PC-9 (cell line): ENCODE data around the gene CFAP46. TPM values are rescaled to one million over a fixed set of nuclear protein-coding genes. Genes with fewer than 3 reads are reported as not detected.

Experiments
- BruUV-seq: library from RNA; stranded (reverse); fragments of 400-500 nt; replicated peaks from 2 replicates; lab custom pipeline; 2021; lab: Mats Ljungman, UMichigan
- CTCF ChIA-PET: fragments of 300-600 bp; sonication (Branson Sonifier 250); formaldehyde crosslinking; loops from one replicate; lab custom pipeline; 2022; ENCODE audit warnings: antibody characterized with exemption; lab: Charles Lee
- POLR2A ChIA-PET: fragments of 300-600 bp; sonication (Branson Sonifier 250); formaldehyde crosslinking; loops from one replicate; lab custom pipeline; 2022; ENCODE audit warnings: antibody characterized with exemption; ENCODE audit not compliant: unreplicated experiment; lab: Charles Lee
- DNase-seq, 2 experiments: peaks; one replicate each; pipeline versions ENCODE4 v3.0.0 to v3.0.0-alpha.2; 2015 to 2022; ENCODE audit warnings: mixed read lengths in 1 of 2
- H2AFZ ChIP-seq: fragments of 200-600 bp; sonication (generic); 2 replicates; pipeline ENCODE4 v1.8.1; 2017; ENCODE audit warnings: antibody characterized with exemption
- H3F3A ChIP-seq: fragments of 200-600 bp; sonication (generic); 2 replicates; pipeline ENCODE4 v1.8.1; 2017; ENCODE audit warnings: antibody characterized with exemption, mild to moderate bottlenecking, low read depth; ENCODE audit not compliant: insufficient read depth
- H3K27ac ChIP-seq: fragments of 200-600 bp; sonication (generic); 2 replicates; pipeline ENCODE4 v1.6.1; 2016; ENCODE audit warnings: mixed run types
- H3K27me3 ChIP-seq: fragments of 200-600 bp; sonication (generic); 2 replicates; pipeline ENCODE4 v1.6.1; 2016; ENCODE audit warnings: low read depth, mixed run types; ENCODE audit not compliant: insufficient read depth
- H3K36me3 ChIP-seq: fragments of 200-600 bp; sonication (generic); 2 replicates; pipeline ENCODE4 v1.6.1; 2016; ENCODE audit warnings: low read depth, mixed run types
- H3K4me1 ChIP-seq: fragments of 200-600 bp; sonication (generic); replicated peaks from 2 replicates; pipeline ENCODE4 v1.6.1; 2016; ENCODE audit warnings: mixed run types; ENCODE audit not compliant: insufficient read depth
- H3K4me2 ChIP-seq: fragments of 200-600 bp; sonication (generic); 2 replicates; pipeline ENCODE4 v1.6.1; 2017; ENCODE audit warnings: mixed run types
- H3K4me3 ChIP-seq: fragments of 200-600 bp; sonication (generic); 2 replicates; pipeline ENCODE4 v1.6.1; 2016; ENCODE audit warnings: mixed run types
- H3K79me2 ChIP-seq: fragments of 200-600 bp; sonication (generic); 2 replicates; pipeline ENCODE4 v1.6.1; 2017; ENCODE audit warnings: low read depth, mixed run types
- H3K9me2 ChIP-seq: fragments of 200-600 bp; sonication (generic); 2 replicates; pipeline ENCODE4 v1.8.1; 2017; ENCODE audit warnings: mild to moderate bottlenecking; ENCODE audit not compliant: insufficient read depth
- H3K9me3 ChIP-seq: fragments of 200-600 bp; sonication (generic); 2 replicates; pipeline ENCODE4 v1.8.1; 2016; ENCODE audit warnings: low read depth; ENCODE audit not compliant: insufficient read depth
- H4K20me1 ChIP-seq: fragments of 200-600 bp; sonication (generic); 2 replicates; pipeline ENCODE4 v1.8.1; 2017; ENCODE audit not compliant: insufficient read depth
- EZH2 ChIP-seq: fragments of 200-600 bp; sonication (generic); IDR thresholded peaks from 2 replicates; pipeline ENCODE4 v1.8.0; 2017; ENCODE audit warnings: antibody characterized with exemption, low read depth
- intact Hi-C: fragments of 100-400 bp; cut with micrococcal nuclease; formaldehyde crosslinking; loops from one replicate; pipeline ENCODE4 v1.10.0; 2022; ENCODE audit not compliant: unreplicated experiment
- total RNA-seq: library from RNA; stranded (reverse); gene quantifications from 2 replicates; pipeline ENCODE4 v1.2.3, GENCODE V29; 2021
- TF ChIP-seq, protein P1 (sequence below): fragments of 200-600 bp; sonication (generic); conservative IDR thresholded peaks from 2 replicates; pipeline ENCODE4 v1.6.1; 2017; ENCODE audit warnings: mixed run types, antibody characterized with exemption, mild to moderate bottlenecking, moderate library complexity

CFAP46 gene
- total RNA-seq, 1 experiment from 2014 or later, result not detected

- H4K20me1 ChIP-seq, result no peaks in the 10 kb centered on the region
- no peak overlapping the region for H2AFZ ChIP-seq
- intact Hi-C loops, result no loop called here
- H3F3A ChIP-seq, result no peaks in the 10 kb centered on the region
- no peak for DNase-seq
- POLR2A ChIA-PET, result no interaction called here
- H3K4me3 ChIP-seq, result no peak overlapping the region
- no peaks in the 10 kb centered on the region for H3K36me3 ChIP-seq
- H3K4me2 ChIP-seq, result no peak overlapping the region
- BruUV-seq, result no TSS peak
- CTCF ChIA-PET, result no interaction called here
- no peak overlapping the region for H3K27ac ChIP-seq
- H3K9me3 ChIP-seq, result no peaks in the 10 kb centered on the region
- H3K9me2 ChIP-seq, result no peaks in the 10 kb centered on the region
- no peaks in the 10 kb centered on the region for H3K79me2 ChIP-seq
- TF ChIP-seq, protein P1, sequence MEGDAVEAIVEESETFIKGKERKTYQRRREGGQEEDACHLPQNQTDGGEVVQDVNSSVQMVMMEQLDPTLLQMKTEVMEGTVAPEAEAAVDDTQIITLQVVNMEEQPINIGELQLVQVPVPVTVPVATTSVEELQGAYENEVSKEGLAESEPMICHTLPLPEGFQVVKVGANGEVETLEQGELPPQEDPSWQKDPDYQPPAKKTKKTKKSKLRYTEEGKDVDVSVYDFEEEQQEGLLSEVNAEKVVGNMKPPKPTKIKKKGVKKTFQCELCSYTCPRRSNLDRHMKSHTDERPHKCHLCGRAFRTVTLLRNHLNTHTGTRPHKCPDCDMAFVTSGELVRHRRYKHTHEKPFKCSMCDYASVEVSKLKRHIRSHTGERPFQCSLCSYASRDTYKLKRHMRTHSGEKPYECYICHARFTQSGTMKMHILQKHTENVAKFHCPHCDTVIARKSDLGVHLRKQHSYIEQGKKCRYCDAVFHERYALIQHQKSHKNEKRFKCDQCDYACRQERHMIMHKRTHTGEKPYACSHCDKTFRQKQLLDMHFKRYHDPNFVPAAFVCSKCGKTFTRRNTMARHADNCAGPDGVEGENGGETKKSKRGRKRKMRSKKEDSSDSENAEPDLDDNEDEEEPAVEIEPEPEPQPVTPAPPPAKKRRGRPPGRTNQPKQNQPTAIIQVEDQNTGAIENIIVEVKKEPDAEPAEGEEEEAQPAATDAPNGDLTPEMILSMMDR, result no peak
- TF ChIP-seq EZH2, result no peak
- H3K4me1 ChIP-seq, result no peaks in the 10 kb centered on the region
- peaks cover 12% of the 10 kb centered on the region for H3K27me3 ChIP-seq
Observed at GRCh38 chr10:132918264-132918616, 24.1 kb downstream of the CFAP46 start.

DNA sequence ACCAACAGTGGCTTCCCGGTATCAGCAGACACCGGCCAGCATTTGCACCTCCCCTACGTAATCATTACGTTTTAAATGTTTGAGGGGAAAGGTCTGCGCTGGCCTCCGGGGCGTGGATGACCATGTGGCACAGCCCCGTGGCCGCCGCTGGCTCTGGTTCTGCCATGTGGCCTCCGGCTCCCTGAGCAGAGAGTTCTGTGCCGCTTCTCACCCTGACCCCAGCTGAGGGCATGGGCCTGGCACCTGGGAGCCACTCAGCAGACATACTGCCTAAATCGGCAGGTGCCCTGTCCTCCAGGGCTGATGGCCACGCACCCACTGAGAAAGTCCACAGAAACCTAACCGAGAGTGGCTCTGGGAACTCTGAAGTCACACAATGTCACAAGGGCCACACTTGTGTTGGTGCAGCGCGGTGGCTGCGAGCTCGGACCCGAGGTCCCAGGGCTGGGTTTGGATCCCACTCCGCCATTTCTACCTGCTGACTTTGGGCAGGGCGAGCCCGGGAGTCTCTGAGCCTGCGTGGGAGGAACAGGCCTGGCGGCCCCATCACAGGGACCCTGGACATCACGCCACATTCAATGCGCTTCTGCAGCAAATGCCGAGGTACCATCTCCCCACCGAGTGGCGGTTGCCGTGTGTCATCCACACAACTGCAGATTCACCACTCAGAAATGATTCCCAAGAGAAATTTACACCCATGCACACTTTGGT is 25.3 kb downstream of the CFAP46 start:
- Histone ChIP-seq H3K36me3 (no peaks in the 10 kb centered on the region), H4K20me1 (no peaks in the 10 kb centered on the region), H3K27ac (no peak overlapping the region), H3F3A (no peaks in the 10 kb centered on the region), H3K27me3 (peaks cover 12% of the 10 kb centered on the region), H3K79me2 (no peaks in the 10 kb centered on the region), H3K4me1 (no peaks in the 10 kb centered on the region), H3K4me3 (no peak overlapping the region), H2AFZ (no peak overlapping the region), H3K9me3 (no peaks in the 10 kb centered on the region), H3K9me2 (no peaks in the 10 kb centered on the region), H3K4me2 (no peak overlapping the region)
- ChIA-PET POLR2A (no interaction called here), CTCF (no interaction called here)
- no TSS peak for BruUV-seq
- no peak for TF ChIP-seq EZH2
- TF ChIP-seq, protein P1, result no peak
- intact Hi-C loops, result no loop called here
- DNase-seq, result no peak

DNA sequence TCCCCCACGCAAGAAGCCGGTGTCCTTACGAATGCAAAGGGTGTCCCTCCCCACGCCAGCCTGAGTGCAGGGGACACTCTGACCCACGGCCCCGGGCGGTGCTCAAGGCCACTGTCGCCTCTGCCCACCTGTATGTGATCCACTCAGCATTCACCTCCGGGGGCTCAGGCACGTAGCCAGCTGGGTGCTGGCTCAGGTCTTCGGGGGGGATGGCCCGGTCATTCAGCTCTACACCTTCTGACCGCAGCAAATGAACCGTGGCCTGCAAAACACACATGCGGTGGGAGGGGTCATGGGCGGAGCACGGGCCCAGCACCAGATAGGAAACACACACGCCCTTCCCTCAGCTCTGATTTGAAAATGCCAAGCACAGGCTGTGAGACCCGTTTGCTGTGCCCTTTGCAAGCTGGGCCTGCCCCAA is 25.9 kb downstream of the CFAP46 start:
- CTCF ChIA-PET, result no interaction called here
- no TSS peak for BruUV-seq
- Histone ChIP-seq H3K9me3 (no peaks in the 10 kb centered on the region), H2AFZ (no peak overlapping the region), H3K4me3 (no peak overlapping the region), H3K9me2 (no peaks in the 10 kb centered on the region), H4K20me1 (no peaks in the 10 kb centered on the region), H3K36me3 (no peaks in the 10 kb centered on the region), H3K27me3 (peaks cover 7% of the 10 kb centered on the region), H3K4me1 (no peaks in the 10 kb centered on the region), H3K4me2 (no peak overlapping the region), H3F3A (no peaks in the 10 kb centered on the region), H3K79me2 (no peaks in the 10 kb centered on the region), H3K27ac (no peak overlapping the region)
- POLR2A ChIA-PET, result no interaction called here
- intact Hi-C loops, result no loop called here
- DNase-seq, result no peak
- no peak for TF ChIP-seq EZH2
- TF ChIP-seq, protein P1, result no peak
